SK-N-SH (cell line): ENCODE data around the gene CD69. TPM values are rescaled to one million over a fixed set of nuclear protein-coding genes. Genes with fewer than 3 reads are reported as not detected.

Source experiments
- CTCF ChIA-PET: fragments of 300-600, 350-600 bp; formaldehyde crosslinking; extraction: SDS; loops from one replicate; lab custom pipeline; 2021; lab: Yijun Ruan, JAX
- POLR2A ChIA-PET: fragments of 350-600 bp; sonication (Branson Sonifier 250); formaldehyde crosslinking; extraction: SDS; loops from one replicate; lab custom pipeline; 2020; ENCODE audit warnings: antibody characterized with exemption, inconsistent platforms; lab: Yijun Ruan, JAX
- DNase-seq: peaks from one replicate; pipeline ENCODE4 v3.0.0; 2012
- H2AFZ ChIP-seq: fragments of 200-600 bp; sonication (generic); 2 replicates; pipeline ENCODE4 v1.8.1; 2016; ENCODE audit warnings: antibody characterized with exemption, mild to moderate bottlenecking, low read depth
- H3F3A ChIP-seq: fragments of 200-600 bp; sonication (generic); replicated peaks from 2 replicates; pipeline ENCODE3; 2016; ENCODE audit warnings: antibody characterized with exemption, mild to moderate bottlenecking; ENCODE audit not compliant: insufficient read depth
- H3K27ac ChIP-seq, 2 experiments: fragments of 200-500 bp in 1 of 2; fragments of 200-600 bp in 1 of 2; sonication (Bioruptor generic) in 1 of 2; sonication (generic), shearing (Covaris generic) in 1 of 2; 2 replicates each; pipeline versions ENCODE4 v1.5.1 to v1.6.1; 2014 to 2016; ENCODE audit warnings: low read depth in 2 of 2, inconsistent platforms in 1 of 2, low read length in 1 of 2, mild to moderate bottlenecking in 1 of 2, mixed read lengths in 1 of 2
- H3K27me3 ChIP-seq: fragments of 200-600 bp; sonication (generic), shearing (Covaris generic); 2 replicates; pipeline ENCODE4 v1.6.1; 2016; ENCODE audit warnings: mixed run types; ENCODE audit not compliant: insufficient read depth
- H3K36me3 ChIP-seq, 2 experiments: fragments of 200-500 bp in 1 of 2; fragments of 200-600 bp in 1 of 2; sonication (Bioruptor generic) in 1 of 2; sonication (generic) in 1 of 2; replicated peaks in 1 of 2; 2 replicates each; pipeline versions ENCODE3 to v1.5.1; 2014 to 2016; ENCODE audit warnings: low read length in 1 of 2, mild to moderate bottlenecking in 1 of 2; ENCODE audit not compliant: insufficient read depth in 2 of 2, control insufficient read depth in 1 of 2
- H3K4me1 ChIP-seq, 2 experiments: fragments of 200-500 bp in 1 of 2; fragments of 200-600 bp in 1 of 2; sonication (Bioruptor generic) in 1 of 2; sonication (generic), shearing (Covaris generic) in 1 of 2; 2 replicates each; pipeline versions ENCODE4 v1.5.1 to v1.6.1; 2014 to 2016; ENCODE audit warnings: low read depth in 1 of 2, low read length in 1 of 2, mixed run types in 1 of 2; ENCODE audit not compliant: insufficient read depth in 2 of 2, control insufficient read depth in 1 of 2
- H3K4me2 ChIP-seq: fragments of 200-600 bp; sonication (generic), shearing (Covaris generic); 2 replicates; pipeline ENCODE4 v1.6.1; 2017; ENCODE audit warnings: mixed run types
- H3K4me3 ChIP-seq, 2 experiments: fragments of 200-500 bp in 1 of 2; fragments of 200-600 bp in 1 of 2; sonication (Bioruptor generic) in 1 of 2; sonication (generic), shearing (Covaris generic) in 1 of 2; 2 replicates each; pipeline versions ENCODE4 v1.5.1 to v1.8.1; 2014 to 2016; ENCODE audit warnings: low read depth in 2 of 2, inconsistent platforms in 1 of 2, low read length in 1 of 2, mild to moderate bottlenecking in 1 of 2, mixed read lengths in 1 of 2, moderate library complexity in 1 of 2
- H3K79me2 ChIP-seq: fragments of 200-600 bp; sonication (generic); 2 replicates; pipeline ENCODE4 v1.8.1; 2017; ENCODE audit warnings: mild to moderate bottlenecking; ENCODE audit not compliant: insufficient read depth
- H3K9ac ChIP-seq: fragments of 200-600 bp; sonication (generic); 2 replicates; pipeline ENCODE4 v1.6.1; 2017; ENCODE audit warnings: mixed run types
- H3K9me2 ChIP-seq: fragments of 200-600 bp; sonication (generic); 2 replicates; pipeline ENCODE4 v1.6.1; 2017; ENCODE audit warnings: mixed run types
- H3K9me3 ChIP-seq: fragments of 200-600 bp; sonication (generic); 2 replicates; pipeline ENCODE4 v1.6.1; 2017; ENCODE audit warnings: mixed run types, mild to moderate bottlenecking, moderate library complexity
- H4K20me1 ChIP-seq: fragments of 200-600 bp; sonication (generic); 2 replicates; pipeline ENCODE4 v1.6.1; 2017; ENCODE audit warnings: mild to moderate bottlenecking, mixed run types; ENCODE audit not compliant: insufficient read depth
- EZH2phosphoT487 ChIP-seq: fragments of 200-600 bp; sonication (generic); IDR thresholded peaks from 2 replicates; pipeline ENCODE4 v1.6.1; 2017; ENCODE audit warnings: low read depth, mixed run types, mild to moderate bottlenecking, antibody characterized with exemption, moderate library complexity, borderline replicate concordance
- IRF3 ChIP-seq: fragments of 150-350 bp; IDR thresholded peaks from 2 replicates; pipeline ENCODE4 v1.6.1; 2016; ENCODE audit warnings: mild to moderate bottlenecking, low read depth, low read length
- JUND ChIP-seq: IDR thresholded peaks from 2 replicates; pipeline ENCODE4 v1.4.0; 2012
- RAD21 ChIP-seq: IDR thresholded peaks from 2 replicates; pipeline ENCODE4 v1.6.1; 2012; ENCODE audit warnings: mild to moderate bottlenecking, low read length
- RCOR1 ChIP-seq: fragments of 150-350 bp; IDR thresholded peaks from 2 replicates; pipeline ENCODE4 v1.6.1; 2017; ENCODE audit warnings: antibody characterized with exemption, low read length
- RXRA ChIP-seq: IDR thresholded peaks from 2 replicates; pipeline ENCODE4 v1.4.0; 2012; ENCODE audit warnings: low read depth, mild to moderate bottlenecking, borderline replicate concordance
- WGBS: methylation state at CpG from one replicate; pipeline ENCODE4 v1.1.6; 2017; ENCODE audit warnings: low lambda C conversion rate; 5-methylcytosine and 5-hydroxymethylcytosine counted together
- polyA plus RNA-seq, 3 experiments: library from polyadenylated mRNA; depleted of rRNA; stranded (reverse); fragments of >200 nt; gene quantifications; 2 replicates each; pipeline ENCODE4 v1.2.3, GENCODE V29; 2012
- TF ChIP-seq, protein P1 (sequence below): IDR thresholded peaks from 2 replicates; pipeline ENCODE4 v1.4.0; 2012; ENCODE audit warnings: low read depth, borderline replicate concordance
- TF ChIP-seq, protein P2 (sequence below): IDR thresholded peaks from 2 replicates; pipeline ENCODE4 v1.6.1; 2012; ENCODE audit warnings: mild to moderate bottlenecking, low read depth, low read length, moderate library complexity
- TF ChIP-seq, protein P3 (sequence below): IDR thresholded peaks from 2 replicates; pipeline ENCODE4 v1.4.0; 2012; ENCODE audit warnings: low read depth, borderline replicate concordance

CD69 gene
- polyA plus RNA-seq, 1 of the 3 experiments (the other 2 are of a cell fraction), result not detected

DNA sequence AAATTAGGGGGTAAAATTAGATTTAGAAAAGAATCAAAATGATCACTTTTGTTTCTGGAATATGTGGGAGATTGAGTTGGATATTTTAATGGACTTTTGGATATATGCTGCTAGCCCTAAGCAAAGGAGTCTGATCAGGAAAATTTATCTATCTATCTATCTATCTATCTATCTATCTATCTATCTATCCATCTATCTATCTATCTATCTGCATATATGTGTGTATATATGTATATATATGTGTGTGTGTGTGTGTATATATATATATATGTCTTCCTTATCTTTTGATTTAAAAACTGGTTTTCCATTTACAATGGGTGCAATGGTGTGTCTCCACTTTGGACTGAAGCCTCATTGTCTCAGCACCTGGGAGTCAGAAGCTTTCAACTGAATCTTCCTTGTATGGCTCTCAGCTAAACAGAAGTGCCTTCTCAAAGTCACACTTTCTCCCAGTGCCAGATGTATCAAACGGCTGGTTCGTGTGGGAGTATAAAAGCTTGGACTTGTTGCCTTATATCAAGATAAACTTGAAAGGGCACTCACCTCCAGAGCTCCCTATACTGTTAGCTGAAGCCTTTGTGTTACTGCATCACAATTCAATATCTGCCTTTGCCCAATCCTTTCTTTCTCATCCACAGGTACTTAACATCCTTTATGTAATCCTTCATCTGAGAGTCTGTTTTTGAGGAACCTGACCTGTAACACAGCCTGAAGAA is 31.6 kb upstream of the CD69 start (continued):
- no peak for TF ChIP-seq EZH2phosphoT487
- TF ChIP-seq RCOR1, result no peak
- TF ChIP-seq, protein P1, sequence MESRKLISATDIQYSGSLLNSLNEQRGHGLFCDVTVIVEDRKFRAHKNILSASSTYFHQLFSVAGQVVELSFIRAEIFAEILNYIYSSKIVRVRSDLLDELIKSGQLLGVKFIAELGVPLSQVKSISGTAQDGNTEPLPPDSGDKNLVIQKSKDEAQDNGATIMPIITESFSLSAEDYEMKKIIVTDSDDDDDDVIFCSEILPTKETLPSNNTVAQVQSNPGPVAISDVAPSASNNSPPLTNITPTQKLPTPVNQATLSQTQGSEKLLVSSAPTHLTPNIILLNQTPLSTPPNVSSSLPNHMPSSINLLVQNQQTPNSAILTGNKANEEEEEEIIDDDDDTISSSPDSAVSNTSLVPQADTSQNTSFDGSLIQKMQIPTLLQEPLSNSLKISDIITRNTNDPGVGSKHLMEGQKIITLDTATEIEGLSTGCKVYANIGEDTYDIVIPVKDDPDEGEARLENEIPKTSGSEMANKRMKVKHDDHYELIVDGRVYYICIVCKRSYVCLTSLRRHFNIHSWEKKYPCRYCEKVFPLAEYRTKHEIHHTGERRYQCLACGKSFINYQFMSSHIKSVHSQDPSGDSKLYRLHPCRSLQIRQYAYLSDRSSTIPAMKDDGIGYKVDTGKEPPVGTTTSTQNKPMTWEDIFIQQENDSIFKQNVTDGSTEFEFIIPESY, result no peak
- no peak for TF ChIP-seq JUND
- TF ChIP-seq, protein P2, sequence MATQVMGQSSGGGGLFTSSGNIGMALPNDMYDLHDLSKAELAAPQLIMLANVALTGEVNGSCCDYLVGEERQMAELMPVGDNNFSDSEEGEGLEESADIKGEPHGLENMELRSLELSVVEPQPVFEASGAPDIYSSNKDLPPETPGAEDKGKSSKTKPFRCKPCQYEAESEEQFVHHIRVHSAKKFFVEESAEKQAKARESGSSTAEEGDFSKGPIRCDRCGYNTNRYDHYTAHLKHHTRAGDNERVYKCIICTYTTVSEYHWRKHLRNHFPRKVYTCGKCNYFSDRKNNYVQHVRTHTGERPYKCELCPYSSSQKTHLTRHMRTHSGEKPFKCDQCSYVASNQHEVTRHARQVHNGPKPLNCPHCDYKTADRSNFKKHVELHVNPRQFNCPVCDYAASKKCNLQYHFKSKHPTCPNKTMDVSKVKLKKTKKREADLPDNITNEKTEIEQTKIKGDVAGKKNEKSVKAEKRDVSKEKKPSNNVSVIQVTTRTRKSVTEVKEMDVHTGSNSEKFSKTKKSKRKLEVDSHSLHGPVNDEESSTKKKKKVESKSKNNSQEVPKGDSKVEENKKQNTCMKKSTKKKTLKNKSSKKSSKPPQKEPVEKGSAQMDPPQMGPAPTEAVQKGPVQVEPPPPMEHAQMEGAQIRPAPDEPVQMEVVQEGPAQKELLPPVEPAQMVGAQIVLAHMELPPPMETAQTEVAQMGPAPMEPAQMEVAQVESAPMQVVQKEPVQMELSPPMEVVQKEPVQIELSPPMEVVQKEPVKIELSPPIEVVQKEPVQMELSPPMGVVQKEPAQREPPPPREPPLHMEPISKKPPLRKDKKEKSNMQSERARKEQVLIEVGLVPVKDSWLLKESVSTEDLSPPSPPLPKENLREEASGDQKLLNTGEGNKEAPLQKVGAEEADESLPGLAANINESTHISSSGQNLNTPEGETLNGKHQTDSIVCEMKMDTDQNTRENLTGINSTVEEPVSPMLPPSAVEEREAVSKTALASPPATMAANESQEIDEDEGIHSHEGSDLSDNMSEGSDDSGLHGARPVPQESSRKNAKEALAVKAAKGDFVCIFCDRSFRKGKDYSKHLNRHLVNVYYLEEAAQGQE, result no peak

DNA sequence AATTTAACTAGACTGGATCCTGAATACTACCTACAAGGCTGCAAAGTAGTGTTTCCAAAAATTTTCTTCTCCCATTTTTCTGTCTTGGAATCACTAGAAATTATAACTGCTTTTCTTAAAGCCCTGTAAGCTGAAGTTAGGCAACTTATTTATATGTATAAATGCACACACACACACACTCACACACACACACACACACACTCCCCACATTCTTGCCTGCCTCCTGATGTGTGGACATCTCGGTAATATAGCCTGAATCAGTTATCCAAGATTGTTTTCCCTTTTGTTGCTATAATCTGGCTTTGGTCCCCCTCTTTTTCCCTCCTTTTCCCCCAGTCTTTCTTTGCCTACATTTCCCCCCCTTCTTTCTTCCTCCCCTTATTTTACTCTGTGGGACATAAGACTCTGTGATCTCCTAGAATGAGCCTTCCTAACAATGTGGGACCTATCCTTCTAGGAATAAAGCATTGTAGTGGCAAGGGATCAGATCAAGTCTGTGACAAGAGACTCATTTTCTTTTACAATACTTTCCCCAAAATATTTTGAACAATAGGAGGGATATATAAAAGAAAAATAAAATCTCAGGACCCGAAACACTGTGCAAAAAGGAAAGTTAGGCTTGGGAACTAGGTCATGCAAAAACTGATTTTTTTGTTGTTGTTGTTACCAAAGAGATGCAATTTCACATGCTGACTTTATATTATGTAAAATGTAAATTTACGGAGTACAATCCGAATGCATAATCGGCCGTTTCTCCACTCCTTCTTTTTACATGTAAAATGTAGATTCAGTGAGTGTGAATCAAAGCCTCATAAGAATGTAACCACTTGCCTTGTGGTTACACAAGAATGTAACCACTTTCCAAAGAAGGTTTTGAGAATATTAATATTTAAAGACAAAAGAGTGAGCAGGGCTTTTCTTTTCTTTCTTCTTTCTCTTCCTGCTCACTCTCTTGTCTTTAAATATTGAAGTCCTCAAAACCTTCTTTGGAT is 26.3 kb upstream of the CD69 start:
- Histone ChIP-seq H3K9me3 (no peaks in the 10 kb centered on the region), H3K79me2 (no peaks in the 10 kb centered on the region), H4K20me1 (no peaks in the 10 kb centered on the region), H3K27ac (no peak overlapping the region), H3K9me2 (no peaks in the 10 kb centered on the region), H3K27me3 (peaks cover 9% of the 10 kb centered on the region; the same call in 1 of the 2 replicates), H2AFZ (no peak overlapping the region), H3K4me3 (no peak overlapping the region), H3K4me2 (no peak overlapping the region), H3F3A (no peaks in the 10 kb centered on the region), H3K36me3 (no peaks in the 10 kb centered on the region), H3K4me1 (no peaks in the 10 kb centered on the region), H3K9ac (no peak overlapping the region)
- POLR2A ChIA-PET, result no interaction called here
- DNase-seq, result no peak
- CTCF ChIA-PET, result no interaction called here
- 41% methylated on average over 6 of the region's 6 CpGs for WGBS
- TF ChIP-seq RXRA, result no peak
- TF ChIP-seq IRF3, result no peak
- TF ChIP-seq RCOR1, result no peak
- TF ChIP-seq, protein P2, result no peak
- TF ChIP-seq RAD21, result no peak
- TF ChIP-seq, protein P3, sequence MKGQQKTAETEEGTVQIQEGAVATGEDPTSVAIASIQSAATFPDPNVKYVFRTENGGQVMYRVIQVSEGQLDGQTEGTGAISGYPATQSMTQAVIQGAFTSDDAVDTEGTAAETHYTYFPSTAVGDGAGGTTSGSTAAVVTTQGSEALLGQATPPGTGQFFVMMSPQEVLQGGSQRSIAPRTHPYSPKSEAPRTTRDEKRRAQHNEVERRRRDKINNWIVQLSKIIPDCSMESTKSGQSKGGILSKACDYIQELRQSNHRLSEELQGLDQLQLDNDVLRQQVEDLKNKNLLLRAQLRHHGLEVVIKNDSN, result no peak
